Endothelial cell of umbilical vein (primary cell): ENCODE results near the gene CPO. TPM values are rescaled to one million over a fixed set of nuclear protein-coding genes. Genes with fewer than 3 reads are reported as not detected.
"Not testable (repeated sequence)": the region's sequence is repeated elsewhere in the genome, so short reads cannot be mapped to it uniquely, and the experiment has no call there.

ENCODE experiments used
- BruUV-seq: library from RNA; stranded (reverse); fragments of 400-500 nt; replicated peaks from 2 replicates; lab custom pipeline; 2021; lab: Mats Ljungman, UMichigan
- CTCF ChIA-PET: fragments of 300-600, 350-600 bp; sonication (Branson Sonifier 250); formaldehyde crosslinking; loops from one replicate; lab custom pipeline; 2021; ENCODE audit warnings: antibody characterized with exemption, inconsistent platforms; lab: Charles Lee
- POLR2A ChIA-PET: fragments of 300-600, 350-600 bp; sonication (Branson Sonifier 250); formaldehyde crosslinking; loops from one replicate; lab custom pipeline; 2021; ENCODE audit warnings: antibody characterized with exemption, inconsistent platforms; lab: Charles Lee
- DNase-seq: peaks from one replicate; pipeline ENCODE4 v3.0.0-alpha.2; 2011; ENCODE audit warnings: low read depth, low spot score
- FAIRE-seq: peaks from 2 replicates; lab custom pipeline; 2011; peaks lifted over from hg19 to GRCh38; lab: Jason Lieb, UNC
- H2AFZ ChIP-seq: 2 replicates; pipeline ENCODE4 v1.6.0; 2012; ENCODE audit warnings: low read depth, low read length, control low read depth, inconsistent platforms
- H3K27ac ChIP-seq: 2 replicates; pipeline ENCODE4 v1.5.1; 2011; ENCODE audit warnings: low read depth, mild to moderate bottlenecking, control low read depth, low read length, moderate library complexity; ENCODE audit not compliant: insufficient read depth
- H3K27me3 ChIP-seq, 2 experiments: 2 replicates each; pipeline versions ENCODE4 v1.6.0 to v1.6.1; 2011; ENCODE audit warnings: low read length in 2 of 2, mixed read lengths in 1 of 2; ENCODE audit not compliant: control insufficient read depth in 2 of 2, insufficient read depth in 2 of 2
- H3K36me3 ChIP-seq, 2 experiments: 2 replicates in 1 of 2; 3 replicates in 1 of 2; pipeline ENCODE4 v1.5.1; 2011; ENCODE audit warnings: low read length in 2 of 2, mild to moderate bottlenecking in 1 of 2, moderate library complexity in 1 of 2; ENCODE audit not compliant: control insufficient read depth in 2 of 2, insufficient read depth in 2 of 2; ENCODE audit errors: extremely low read depth in 1 of 2
- H3K4me1 ChIP-seq: 3 replicates; pipeline ENCODE4 v1.5.1; 2011; ENCODE audit warnings: mild to moderate bottlenecking, low read length; ENCODE audit not compliant: control insufficient read depth, insufficient read depth; ENCODE audit errors: extremely low read depth
- H3K4me2 ChIP-seq: 2 replicates; pipeline ENCODE4 v1.6.1; 2011; ENCODE audit warnings: low read length, control low read depth, mixed read lengths; ENCODE audit not compliant: insufficient read depth
- H3K4me3 ChIP-seq, 3 experiments: fragments of 200-600 bp in 1 of 3; sonication (generic), shearing (Covaris generic) in 1 of 3; replicated peaks in 1 of 3; 2 replicates each; pipeline ENCODE4 v1.5.1; 2011 to 2016; ENCODE audit warnings: control low read depth in 3 of 3, low read length in 3 of 3, mild to moderate bottlenecking in 2 of 3, inconsistent platforms in 1 of 3, low read depth in 1 of 3, moderate library complexity in 1 of 3; ENCODE audit not compliant: insufficient read depth in 1 of 3
- H3K79me2 ChIP-seq: 2 replicates; pipeline ENCODE4 v1.6.0; 2012; ENCODE audit warnings: low read length, inconsistent platforms; ENCODE audit not compliant: control insufficient read depth, insufficient read depth
- H3K9ac ChIP-seq: replicated peaks from 2 replicates; pipeline ENCODE3; 2011; ENCODE audit warnings: low read length, control low read depth; ENCODE audit not compliant: insufficient read depth; ENCODE audit errors: extremely low read depth
- H3K9me1 ChIP-seq: replicated peaks from 3 replicates; pipeline ENCODE4 v1.6.0; 2011; ENCODE audit warnings: mild to moderate bottlenecking, low read length; ENCODE audit not compliant: control insufficient read depth, insufficient read depth; ENCODE audit errors: extremely low read depth
- H3K9me3 ChIP-seq: replicated peaks from 2 replicates; pipeline ENCODE4 v1.5.1; 2012; ENCODE audit warnings: low read length, inconsistent platforms; ENCODE audit not compliant: control insufficient read depth, insufficient read depth
- H4K20me1 ChIP-seq: replicated peaks from 2 replicates; pipeline ENCODE3; 2011; ENCODE audit warnings: mild to moderate bottlenecking, low read length; ENCODE audit not compliant: control insufficient read depth, insufficient read depth; ENCODE audit errors: extremely low read depth
- EZH2 ChIP-seq: IDR thresholded peaks from 2 replicates; pipeline ENCODE4 v1.6.1; 2012; ENCODE audit warnings: borderline replicate concordance, low read depth, mild to moderate bottlenecking, moderate library complexity, low read length, inconsistent platforms; ENCODE audit not compliant: severe bottlenecking
- GATA2 ChIP-seq: IDR thresholded peaks from 2 replicates; pipeline ENCODE4 v1.7.0; 2011; ENCODE audit warnings: low read depth, mild to moderate bottlenecking, moderate library complexity, mixed read lengths, low read length; ENCODE audit not compliant: insufficient read length, insufficient read depth
- JUN ChIP-seq: IDR thresholded peaks from 2 replicates; pipeline ENCODE4 v1.6.1; 2011; ENCODE audit warnings: borderline replicate concordance, low read depth; ENCODE audit not compliant: insufficient read length, insufficient read depth
- MYC ChIP-seq: IDR thresholded peaks from one replicate; pipeline ENCODE4 v1.6.1; 2011; ENCODE audit warnings: mild to moderate bottlenecking, low read depth, low read length
- POLR2AphosphoS5 ChIP-seq: IDR thresholded peaks from 2 replicates; pipeline ENCODE4 v1.6.1; 2012; ENCODE audit warnings: low read depth, mild to moderate bottlenecking, control low read depth, low read length, moderate library complexity; ENCODE audit not compliant: insufficient read depth
- dilution Hi-C: fragments of 300-500 bp; cut with MboI; formaldehyde crosslinking; loops from one replicate; pipeline ENCODE4 v1.15.0; 2019; ENCODE audit warnings: low sequenced_read_pairs; ENCODE audit not compliant: extremely low pct_ligation_motif_present
- intact Hi-C: fragments of 100-400 bp; cut with micrococcal nuclease; formaldehyde crosslinking; loops from one replicate; pipeline ENCODE4 v1.10.0; 2022
- polyA plus RNA-seq, 4 experiments: library from polyadenylated mRNA; depleted of rRNA in 3 of 4; stranded (reverse) in 3 of 4; unstranded in 1 of 4; fragments of >200 nt; gene quantifications; 2 replicates each; pipeline versions ENCODE4 v1.2.1 to v1.2.3, GENCODE V29; 2011 to 2012; ENCODE audit warnings: missing spikeins in 1 of 4
- total RNA-seq: library from RNA; stranded (reverse); gene quantifications from 2 replicates; pipeline ENCODE4 v1.2.3, GENCODE V29; 2021
- TF ChIP-seq, protein P1 (sequence below): IDR thresholded peaks from 2 replicates; pipeline ENCODE4 v1.6.1; 2011; ENCODE audit not compliant: insufficient read depth, insufficient read length
- TF ChIP-seq, protein P2 (sequence below), 2 donors: IDR thresholded peaks; 1 replicate in 1 of 2; 2 replicates in 1 of 2; pipeline ENCODE4 v1.5.1; 2011; ENCODE audit warnings: low read length in 2 of 2, mild to moderate bottlenecking in 2 of 2, moderate library complexity in 2 of 2, control low read depth in 1 of 2, inconsistent platforms in 1 of 2, low read depth in 1 of 2; ENCODE audit not compliant: insufficient read depth in 1 of 2; ENCODE audit errors: extremely low read depth in 1 of 2

Gene CPO
- total and polyA plus RNA-seq, 2 donors (not counting 3 experiments of a cell fraction or from before 2014, with no cell fraction given), result not detected

DNA sequence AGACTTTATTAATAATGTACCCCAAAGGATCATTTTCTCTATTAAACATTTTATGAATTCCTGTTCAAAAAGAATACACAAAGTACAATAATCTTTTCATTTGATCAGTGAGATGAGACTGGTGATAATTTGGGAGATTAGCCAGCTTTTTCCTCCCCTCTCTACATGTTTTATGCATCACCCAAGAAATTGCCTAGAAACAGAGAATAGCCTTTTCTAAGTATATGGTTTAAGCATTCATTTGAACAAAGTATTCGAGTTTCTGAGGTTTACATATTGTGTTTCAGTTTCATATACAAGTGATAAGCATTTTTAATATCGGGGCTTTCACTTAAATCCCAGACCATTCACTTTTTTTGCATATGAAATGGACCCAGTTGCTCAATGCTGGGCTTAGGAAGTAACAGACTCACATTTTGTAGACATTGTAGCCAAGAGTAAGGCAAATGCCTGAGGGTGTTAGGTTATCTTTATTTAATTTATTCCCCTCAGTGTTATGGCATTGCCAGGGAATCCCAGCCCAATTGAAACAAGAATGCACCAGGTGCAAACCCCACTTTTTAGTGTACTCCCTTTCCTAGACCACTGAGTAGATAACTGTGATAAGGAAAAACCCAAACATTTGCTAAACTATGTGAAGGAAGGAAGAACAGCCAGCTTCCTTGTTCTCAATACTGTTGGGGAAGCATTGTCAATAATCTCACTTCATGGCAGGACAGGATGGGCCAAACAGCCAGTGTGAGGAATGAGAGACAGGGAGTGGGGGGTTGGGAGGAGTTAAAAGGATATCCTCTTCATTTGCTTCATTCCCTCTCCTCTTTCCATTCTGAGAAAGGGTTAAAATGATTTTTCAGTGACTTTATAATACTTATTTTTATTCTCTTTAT lies 3.5 kb downstream of the CPO start:
- no peak for TF ChIP-seq JUN
- TF ChIP-seq, protein P1, sequence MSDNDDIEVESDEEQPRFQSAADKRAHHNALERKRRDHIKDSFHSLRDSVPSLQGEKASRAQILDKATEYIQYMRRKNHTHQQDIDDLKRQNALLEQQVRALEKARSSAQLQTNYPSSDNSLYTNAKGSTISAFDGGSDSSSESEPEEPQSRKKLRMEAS, result no peak
- no peak for TF ChIP-seq GATA2
- TF ChIP-seq MYC, result no peak
- no peak for TF ChIP-seq POLR2AphosphoS5
- TF ChIP-seq EZH2, result no peak
- TF ChIP-seq, protein P2, sequence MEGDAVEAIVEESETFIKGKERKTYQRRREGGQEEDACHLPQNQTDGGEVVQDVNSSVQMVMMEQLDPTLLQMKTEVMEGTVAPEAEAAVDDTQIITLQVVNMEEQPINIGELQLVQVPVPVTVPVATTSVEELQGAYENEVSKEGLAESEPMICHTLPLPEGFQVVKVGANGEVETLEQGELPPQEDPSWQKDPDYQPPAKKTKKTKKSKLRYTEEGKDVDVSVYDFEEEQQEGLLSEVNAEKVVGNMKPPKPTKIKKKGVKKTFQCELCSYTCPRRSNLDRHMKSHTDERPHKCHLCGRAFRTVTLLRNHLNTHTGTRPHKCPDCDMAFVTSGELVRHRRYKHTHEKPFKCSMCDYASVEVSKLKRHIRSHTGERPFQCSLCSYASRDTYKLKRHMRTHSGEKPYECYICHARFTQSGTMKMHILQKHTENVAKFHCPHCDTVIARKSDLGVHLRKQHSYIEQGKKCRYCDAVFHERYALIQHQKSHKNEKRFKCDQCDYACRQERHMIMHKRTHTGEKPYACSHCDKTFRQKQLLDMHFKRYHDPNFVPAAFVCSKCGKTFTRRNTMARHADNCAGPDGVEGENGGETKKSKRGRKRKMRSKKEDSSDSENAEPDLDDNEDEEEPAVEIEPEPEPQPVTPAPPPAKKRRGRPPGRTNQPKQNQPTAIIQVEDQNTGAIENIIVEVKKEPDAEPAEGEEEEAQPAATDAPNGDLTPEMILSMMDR (IDR thresholded peaks at IDR 0.05; ENCODE audit: extremely low read depth in 1 of 2, insufficient read depth in 1 of 2, low read depth in 1 of 2, low read length in 2 of 2), result no peak
- intact Hi-C loops (no loop called here), dilution Hi-C loops (no loop called here)
- no peak for FAIRE-seq
- H3K9me1 ChIP-seq, result no peaks in the 10 kb centered on the region
- no peaks in the 10 kb centered on the region for H4K20me1 ChIP-seq
- CTCF ChIA-PET, result no interaction called here
- no peak overlapping the region for H3K9ac ChIP-seq
- H3K4me2 ChIP-seq, result no peak overlapping the region
- no peaks in the 10 kb centered on the region for H3K79me2 ChIP-seq
- H3K27ac ChIP-seq, result no peak overlapping the region
- DNase-seq, result no peak
- no peaks in the 10 kb centered on the region for H3K4me1 ChIP-seq
- no peaks in the 10 kb centered on the region for H3K9me3 ChIP-seq
- no peak overlapping the region for H3K4me3 ChIP-seq
- H3K36me3 ChIP-seq, result no peaks in the 10 kb centered on the region
- no peaks in the 10 kb centered on the region for H3K27me3 ChIP-seq
- POLR2A ChIA-PET, result no interaction called here
- no TSS peak for BruUV-seq
- no peak overlapping the region for H2AFZ ChIP-seq

DNA sequence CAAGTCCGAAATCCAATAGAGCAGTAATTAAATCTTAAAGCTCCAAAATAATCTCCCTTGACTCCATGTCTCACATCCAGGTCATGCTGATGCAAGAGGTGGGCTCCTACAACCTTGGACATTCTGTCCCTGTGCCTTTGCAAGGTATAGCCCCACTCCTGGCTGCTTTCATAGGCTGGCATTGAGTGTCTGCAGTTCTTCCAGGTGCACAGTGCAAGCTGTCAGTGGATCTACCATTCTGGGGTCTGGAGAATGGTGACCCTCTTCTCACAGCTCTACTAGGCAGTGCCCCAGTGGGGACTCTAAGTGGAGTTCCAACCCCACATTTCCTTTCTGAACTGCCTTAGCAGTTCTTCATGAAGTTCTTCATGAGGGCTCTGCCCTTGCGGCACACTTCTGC lies 14.1 kb downstream of the CPO start:
- H3K27ac ChIP-seq, H3K9ac ChIP-seq, H3K79me2 ChIP-seq, BruUV-seq, FAIRE-seq, dilution Hi-C loops, POLR2A ChIA-PET, DNase-seq, H3K4me3 ChIP-seq, H3K9me3 ChIP-seq, H3K4me1 ChIP-seq, H3K9me1 ChIP-seq, H3K27me3 ChIP-seq, H3K4me2 ChIP-seq, H2AFZ ChIP-seq, intact Hi-C loops, H3K36me3 ChIP-seq, CTCF ChIA-PET, H4K20me1 ChIP-seq: not testable (repeated sequence)
